DND-41 (cell line): Measurements from ENCODE around the gene GPR156.

Experiments used
- ATAC-seq: fragments of 200-7000 bp; cut with Tn5 transposase; 3 replicates; pipeline ENCODE4 v1.9.1; 2021; ENCODE audit warnings: low read depth; ENCODE audit not compliant: insufficient read depth
- DNase-seq: peaks from one replicate; pipeline ENCODE4 v3.0.0-alpha.2; 2020
- H2AFZ ChIP-seq: 2 replicates; pipeline ENCODE4 v1.6.0; 2012; ENCODE audit warnings: low read depth, low read length
- H3K27ac ChIP-seq: 2 replicates; pipeline ENCODE4 v1.5.1; 2012; ENCODE audit warnings: low read length, inconsistent platforms
- H3K27me3 ChIP-seq: fragments of 200-600 bp; sonication (generic); 2 replicates; pipeline ENCODE4 v1.6.0; 2012; ENCODE audit warnings: low read length, mild to moderate bottlenecking, inconsistent platforms; ENCODE audit not compliant: insufficient read depth, poor library complexity
- H3K36me3 ChIP-seq: 2 replicates; pipeline ENCODE4 v1.5.1; 2012; ENCODE audit warnings: low read length, inconsistent platforms; ENCODE audit not compliant: insufficient read depth
- H3K4me1 ChIP-seq: 2 replicates; pipeline ENCODE4 v1.5.1; 2012; ENCODE audit warnings: mild to moderate bottlenecking, low read length; ENCODE audit not compliant: insufficient read depth
- H3K4me2 ChIP-seq: 2 replicates; pipeline ENCODE4 v1.6.0; 2012; ENCODE audit warnings: mild to moderate bottlenecking, moderate library complexity, low read length, inconsistent platforms; ENCODE audit not compliant: insufficient read depth
- H3K4me3 ChIP-seq, 2 experiments: fragments of 200-600 bp in 1 of 2; shearing (Covaris generic) in 1 of 2; 2 replicates each; pipeline ENCODE4 v1.5.1; 2012 to 2016; ENCODE audit warnings: inconsistent platforms in 2 of 2, low read length in 2 of 2, mild to moderate bottlenecking in 2 of 2, low read depth in 1 of 2, moderate library complexity in 1 of 2
- H3K79me2 ChIP-seq: 2 replicates; pipeline ENCODE4 v1.6.0; 2012; ENCODE audit warnings: low read length, inconsistent platforms; ENCODE audit not compliant: insufficient read depth
- H3K9ac ChIP-seq: 2 replicates; pipeline ENCODE4 v1.6.0; 2012; ENCODE audit warnings: low read depth, mild to moderate bottlenecking, inconsistent platforms, low read length, moderate library complexity
- H3K9me3 ChIP-seq: 2 replicates; pipeline ENCODE4 v1.5.1; 2012; ENCODE audit warnings: low read length, moderate library complexity, mild to moderate bottlenecking, inconsistent platforms; ENCODE audit not compliant: insufficient read depth, severe bottlenecking
- H4K20me1 ChIP-seq: 2 replicates; pipeline ENCODE4 v1.6.0; 2012; ENCODE audit warnings: low read length; ENCODE audit not compliant: insufficient read depth
- EZH2 ChIP-seq: IDR thresholded peaks from 3 replicates; pipeline ENCODE4 v1.6.1; 2012; ENCODE audit warnings: borderline replicate concordance, low read depth, mild to moderate bottlenecking, moderate library complexity, low read length, inconsistent platforms; ENCODE audit not compliant: severe bottlenecking
- TF ChIP-seq, protein P1 (sequence below): IDR thresholded peaks from 2 replicates; pipeline ENCODE4 v1.5.1; 2012; ENCODE audit warnings: borderline replicate concordance, low read length, moderate library complexity, mild to moderate bottlenecking; ENCODE audit not compliant: poor library complexity, severe bottlenecking; ENCODE audit errors: extremely low read depth

The GPR156 gene

DNA sequence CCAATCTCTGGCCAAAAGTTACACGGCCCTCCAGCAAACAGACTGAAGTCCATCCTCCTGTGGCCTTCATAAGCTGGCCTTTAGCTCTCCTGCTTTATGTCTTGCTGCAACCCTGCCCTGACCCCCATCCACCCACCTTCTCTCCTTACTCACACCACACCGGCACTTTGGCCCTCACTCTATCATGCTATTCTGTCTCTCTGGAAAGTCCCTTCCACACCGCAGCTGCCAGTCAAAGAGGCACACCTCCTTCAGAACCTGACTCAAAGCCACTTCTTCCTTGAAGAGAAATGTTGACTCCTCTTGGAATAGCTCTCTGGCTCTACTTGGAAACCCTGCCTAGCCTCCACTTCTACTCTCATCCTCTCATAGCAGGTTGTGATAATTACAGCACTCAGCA is 4.5 kb downstream of the GPR156 start:
- Histone ChIP-seq H3K27ac (no peak overlapping the region), H3K79me2 (no peaks in the 10 kb centered on the region), H3K36me3 (no peaks in the 10 kb centered on the region), H2AFZ (no peak overlapping the region), H4K20me1 (no peaks in the 10 kb centered on the region), H3K9ac (no peak overlapping the region), H3K4me3 (no peak overlapping the region), H3K9me3 (no peaks in the 10 kb centered on the region), H3K4me2 (no peak overlapping the region), H3K4me1 (no peaks in the 10 kb centered on the region), H3K27me3 (no peaks in the 10 kb centered on the region)
- ATAC-seq (no peak), DNase-seq (no peak)
- TF ChIP-seq, protein P1, sequence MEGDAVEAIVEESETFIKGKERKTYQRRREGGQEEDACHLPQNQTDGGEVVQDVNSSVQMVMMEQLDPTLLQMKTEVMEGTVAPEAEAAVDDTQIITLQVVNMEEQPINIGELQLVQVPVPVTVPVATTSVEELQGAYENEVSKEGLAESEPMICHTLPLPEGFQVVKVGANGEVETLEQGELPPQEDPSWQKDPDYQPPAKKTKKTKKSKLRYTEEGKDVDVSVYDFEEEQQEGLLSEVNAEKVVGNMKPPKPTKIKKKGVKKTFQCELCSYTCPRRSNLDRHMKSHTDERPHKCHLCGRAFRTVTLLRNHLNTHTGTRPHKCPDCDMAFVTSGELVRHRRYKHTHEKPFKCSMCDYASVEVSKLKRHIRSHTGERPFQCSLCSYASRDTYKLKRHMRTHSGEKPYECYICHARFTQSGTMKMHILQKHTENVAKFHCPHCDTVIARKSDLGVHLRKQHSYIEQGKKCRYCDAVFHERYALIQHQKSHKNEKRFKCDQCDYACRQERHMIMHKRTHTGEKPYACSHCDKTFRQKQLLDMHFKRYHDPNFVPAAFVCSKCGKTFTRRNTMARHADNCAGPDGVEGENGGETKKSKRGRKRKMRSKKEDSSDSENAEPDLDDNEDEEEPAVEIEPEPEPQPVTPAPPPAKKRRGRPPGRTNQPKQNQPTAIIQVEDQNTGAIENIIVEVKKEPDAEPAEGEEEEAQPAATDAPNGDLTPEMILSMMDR, result no peak
- TF ChIP-seq EZH2, result no peak

DNA sequence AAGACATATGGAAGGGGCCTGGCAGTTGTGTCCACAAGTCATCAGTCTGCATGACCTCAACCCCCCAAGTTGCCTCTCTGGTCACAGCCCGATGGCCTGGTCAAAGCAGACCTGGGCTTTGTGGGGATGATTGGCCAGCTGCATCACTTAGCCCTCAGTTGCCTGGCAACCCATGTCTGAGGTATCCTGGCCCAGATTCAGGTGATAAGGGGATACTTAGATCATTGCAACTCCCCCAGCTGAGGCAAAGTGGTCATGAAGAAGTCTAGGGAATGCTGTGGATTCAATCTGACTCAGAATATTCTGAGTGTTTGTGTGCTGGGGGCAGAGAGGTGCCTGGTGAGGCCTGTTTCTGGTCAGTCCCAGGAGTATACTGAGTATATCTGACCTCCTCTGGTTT is 5.0 kb downstream of the GPR156 start:
- DNase-seq, result no peak

DNA sequence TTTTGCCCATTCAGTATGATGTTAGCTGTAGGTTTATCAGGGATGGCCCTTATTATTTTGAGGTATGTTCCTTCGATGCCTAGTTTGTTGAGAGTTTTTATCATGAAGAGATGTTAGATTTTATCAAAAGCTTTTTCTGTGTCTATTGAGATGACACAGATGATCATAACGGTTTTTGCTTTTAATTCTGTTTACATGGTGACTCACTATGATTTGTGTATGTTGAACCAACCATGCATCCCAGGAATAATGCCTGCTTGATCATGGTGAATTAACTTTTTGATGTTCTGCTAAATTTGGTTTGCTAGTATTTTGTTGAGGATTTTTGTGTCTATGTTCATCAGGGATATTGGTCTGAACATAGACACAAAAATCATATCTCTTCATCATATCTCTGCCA is 8.3 kb downstream of the GPR156 start:
- Histone ChIP-seq H3K27ac (no peak overlapping the region), H3K4me3 (no peak overlapping the region), H2AFZ (no peak overlapping the region), H3K4me1 (no peaks in the 10 kb centered on the region), H3K79me2 (no peaks in the 10 kb centered on the region), H3K9ac (no peak overlapping the region), H3K27me3 (peaks cover 12% of the 10 kb centered on the region), H3K4me2 (no peak overlapping the region), H3K9me3 (no peaks in the 10 kb centered on the region), H4K20me1 (no peaks in the 10 kb centered on the region), H3K36me3 (no peaks in the 10 kb centered on the region)
- ATAC-seq (no peak), DNase-seq (no peak)
- TF ChIP-seq EZH2, result no peak
- TF ChIP-seq, protein P1, result no peak

More for the DNA sequence above, 5.0 kb downstream of the GPR156 start:
- TF ChIP-seq, protein P1, result no peak
- TF ChIP-seq EZH2, result no peak
- Histone ChIP-seq H3K27me3 (peaks cover under 1% of the 10 kb centered on the region), H4K20me1 (no peaks in the 10 kb centered on the region), H3K4me2 (no peak overlapping the region), H3K27ac (no peak overlapping the region), H3K79me2 (no peaks in the 10 kb centered on the region), H3K36me3 (no peaks in the 10 kb centered on the region), H3K4me3 (no peak overlapping the region), H3K9me3 (no peaks in the 10 kb centered on the region), H2AFZ (no peak overlapping the region), H3K4me1 (no peaks in the 10 kb centered on the region), H3K9ac (no peak overlapping the region)
- no peak for ATAC-seq

DNA sequence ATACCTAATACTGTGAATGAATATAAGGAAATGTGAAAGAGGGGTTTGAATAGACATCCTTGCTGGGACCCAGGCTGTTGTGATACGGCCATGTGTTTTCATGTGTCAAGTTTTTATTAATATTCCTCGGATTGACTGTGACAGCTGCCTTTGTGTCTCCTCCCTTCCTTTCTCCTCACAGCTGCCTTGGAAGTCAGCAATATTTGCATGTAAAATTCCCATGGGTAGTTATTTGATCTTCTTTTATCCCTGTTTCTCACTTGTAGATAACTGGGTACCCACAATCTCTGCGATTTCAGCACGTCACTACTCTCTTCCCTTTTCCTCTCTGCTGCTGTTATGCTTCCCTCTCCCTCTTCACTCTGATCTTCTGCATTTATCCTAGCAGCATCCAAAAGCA is 9.4 kb downstream of the GPR156 start:
- TF ChIP-seq EZH2, result no peak
- TF ChIP-seq, protein P1, result no peak
- Histone ChIP-seq H3K9ac (no peak overlapping the region), H3K27ac (no peak overlapping the region), H3K4me2 (no peak overlapping the region), H3K79me2 (no peaks in the 10 kb centered on the region), H4K20me1 (no peaks in the 10 kb centered on the region), H2AFZ (no peak overlapping the region), H3K4me1 (no peaks in the 10 kb centered on the region), H3K4me3 (no peak overlapping the region), H3K9me3 (no peaks in the 10 kb centered on the region), H3K36me3 (no peaks in the 10 kb centered on the region), H3K27me3 (peaks cover 15% of the 10 kb centered on the region)
- ATAC-seq (no peak), DNase-seq (no peak)
